ENCODE results near the gene SPAG6.
A peak's percentile ranks its signal among the peaks of the same experiment; 100 is the strongest.
"Not testable (repeated sequence)": the region's sequence is repeated elsewhere in the genome, so short reads cannot be mapped to it uniquely, and the experiment has no call there.

Gene SPAG6

DNA sequence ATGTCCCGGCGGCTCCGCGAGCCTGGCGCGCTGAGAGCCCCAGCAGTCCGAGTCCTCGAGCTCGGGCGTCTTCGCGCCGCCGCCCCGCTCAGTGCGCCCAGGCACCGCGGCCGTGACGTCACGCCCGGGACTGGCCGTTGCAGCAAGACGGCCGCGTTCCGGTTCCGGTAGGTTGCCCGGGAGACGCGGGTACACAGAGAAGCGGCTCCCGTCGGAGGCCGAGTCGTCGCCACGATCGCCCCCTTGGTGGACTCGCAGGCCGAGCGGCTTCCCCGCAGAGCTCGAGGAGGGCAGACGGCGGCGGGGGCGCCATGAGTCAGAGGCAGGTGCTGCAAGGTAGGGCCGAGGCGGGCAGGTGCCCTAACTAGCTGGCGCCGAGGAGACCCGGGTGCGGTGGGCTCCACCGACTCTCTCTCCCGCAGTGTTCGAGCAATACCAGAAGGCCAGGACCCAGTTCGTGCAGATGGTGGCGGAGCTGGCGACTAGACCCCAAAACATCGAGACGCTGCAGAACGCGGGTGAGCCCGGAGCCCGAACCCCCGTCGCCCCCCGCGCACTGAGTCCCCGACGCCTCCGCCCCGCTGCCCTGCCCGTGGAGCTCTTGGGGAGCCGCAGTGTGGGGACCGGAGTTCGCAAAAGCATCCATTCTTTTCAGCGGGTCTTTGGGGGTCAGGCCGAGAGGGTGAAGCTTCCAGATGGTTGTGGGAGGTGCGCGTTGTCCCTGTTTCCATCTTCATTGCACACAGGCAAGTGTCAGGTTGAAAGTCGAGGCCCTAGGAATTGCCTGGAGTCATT lies at the start of gene SPAG6:
TSS of gene SPAG6 (plus strand) at position 196 of the 795 bp plus-strand sequence. CDS start at position 312, 116 bp downstream.
- DNase-seq, result peak; percentile 26

DNA sequence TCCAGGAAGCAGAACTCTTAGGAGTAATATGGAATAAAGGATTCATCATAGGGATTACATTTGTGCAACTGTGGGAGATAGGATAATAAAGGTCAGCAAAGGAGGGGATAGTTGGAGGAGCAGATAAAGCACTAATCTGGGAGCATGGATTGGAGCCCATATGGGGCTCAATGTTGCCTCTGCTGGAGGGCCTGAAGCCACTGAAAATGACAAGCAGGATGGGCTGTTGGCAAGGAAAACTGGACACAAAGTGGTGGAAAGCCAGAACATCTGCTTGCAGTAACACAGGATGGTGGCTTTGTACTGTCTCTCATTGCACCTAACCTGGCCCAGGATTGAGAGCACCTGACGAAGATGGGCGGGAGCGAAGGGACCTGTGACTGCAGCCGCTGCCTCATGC lies 44.1 kb upstream of the SPAG6 start:
- no peak for DNase-seq

DNA sequence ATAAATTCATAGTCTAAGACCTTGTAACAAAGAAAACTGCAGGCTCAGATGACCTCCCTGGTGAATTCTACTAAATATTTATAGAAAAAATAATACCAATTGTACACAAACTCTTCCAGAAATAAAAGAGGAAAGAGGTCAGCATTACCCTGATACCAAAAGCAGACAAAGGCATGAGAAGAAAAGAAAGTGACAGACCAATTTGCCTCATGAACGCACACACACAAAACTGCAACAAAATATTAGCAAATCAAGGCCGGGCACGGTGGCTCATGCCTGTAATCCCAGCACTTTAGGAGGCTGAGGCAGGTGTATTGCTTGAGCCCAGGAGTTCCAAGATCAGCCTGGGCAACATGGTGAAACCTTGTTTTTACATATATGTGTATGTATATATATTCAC lies 41.8 kb upstream of the SPAG6 start:
- DNase-seq, result no peak

DNA sequence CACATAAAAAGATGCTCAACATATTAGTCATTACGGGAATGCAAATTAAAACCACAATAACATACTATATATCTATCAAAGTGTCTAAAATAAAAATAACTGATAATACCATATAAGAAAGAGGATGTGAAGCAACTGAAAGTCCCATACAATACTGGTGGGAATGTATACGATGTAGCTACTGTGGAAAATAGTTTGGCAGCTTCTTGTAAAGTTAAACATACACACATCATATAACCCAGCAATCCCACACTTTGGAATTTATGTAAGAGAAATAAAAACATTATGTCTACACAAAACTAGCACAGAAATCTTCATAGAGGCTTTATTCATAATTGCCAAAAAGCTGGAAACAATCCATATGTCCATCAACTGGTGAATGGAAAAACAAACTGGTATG lies 39.6 kb upstream of the SPAG6 start:
- peak; percentile 57 for DNase-seq

DNA sequence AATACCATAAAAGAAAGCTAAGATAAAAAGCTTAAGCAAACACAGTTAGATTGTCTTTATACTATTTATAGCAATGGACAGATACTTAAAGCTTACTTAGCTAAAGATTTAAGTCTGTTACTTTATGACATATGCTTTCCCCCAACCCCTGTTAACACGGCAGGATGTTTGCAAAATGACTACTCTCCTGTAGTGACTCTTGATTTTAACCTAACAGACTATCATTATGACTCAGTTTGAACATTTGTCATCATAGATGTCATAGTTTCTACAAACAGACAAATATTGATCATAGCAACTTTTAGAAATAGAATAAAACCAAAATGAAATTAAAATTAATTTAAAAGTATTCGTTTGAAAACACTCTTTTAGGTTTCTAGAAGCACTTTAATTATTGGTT lies 36.9 kb upstream of the SPAG6 start:
- peak; percentile 71 for DNase-seq

DNA sequence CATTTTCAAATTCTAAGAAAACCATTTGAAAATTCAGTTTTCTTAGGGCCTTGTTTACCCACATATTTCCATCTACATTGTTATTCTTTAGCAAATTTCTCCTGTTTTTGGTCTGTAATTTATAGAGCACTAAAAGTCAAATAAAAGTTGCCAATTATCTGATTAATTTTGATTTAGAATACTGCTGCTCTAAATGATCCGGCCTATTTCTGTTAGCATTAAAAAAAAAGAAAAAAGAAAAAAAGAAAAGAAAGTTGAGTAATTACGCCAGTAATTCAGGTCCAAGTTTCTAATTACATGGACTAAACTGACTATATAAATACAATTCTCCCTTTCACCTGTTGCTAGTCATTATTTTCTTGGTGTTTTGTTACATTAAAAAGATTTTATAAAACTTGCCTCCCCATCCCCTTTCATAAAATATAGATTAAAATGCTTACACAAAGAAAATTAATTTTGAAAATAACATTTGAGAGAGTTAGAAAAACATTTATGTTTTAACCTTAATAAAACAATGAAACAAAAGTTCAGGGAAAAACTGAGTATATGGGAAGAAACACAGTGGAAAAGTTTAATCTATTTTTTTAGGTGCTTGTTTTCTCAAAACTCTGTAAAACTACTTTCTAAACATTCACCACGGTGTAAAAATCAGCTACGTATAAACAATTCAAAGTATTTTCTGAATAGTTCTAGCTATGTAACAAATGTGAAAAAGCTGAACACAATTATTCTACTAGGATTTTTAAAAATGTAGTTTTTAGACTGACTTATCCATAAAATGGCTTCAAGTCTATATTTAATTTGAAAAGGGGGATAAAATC lies 35.9 kb upstream of the SPAG6 start:
- DNase-seq, result no peak

DNA sequence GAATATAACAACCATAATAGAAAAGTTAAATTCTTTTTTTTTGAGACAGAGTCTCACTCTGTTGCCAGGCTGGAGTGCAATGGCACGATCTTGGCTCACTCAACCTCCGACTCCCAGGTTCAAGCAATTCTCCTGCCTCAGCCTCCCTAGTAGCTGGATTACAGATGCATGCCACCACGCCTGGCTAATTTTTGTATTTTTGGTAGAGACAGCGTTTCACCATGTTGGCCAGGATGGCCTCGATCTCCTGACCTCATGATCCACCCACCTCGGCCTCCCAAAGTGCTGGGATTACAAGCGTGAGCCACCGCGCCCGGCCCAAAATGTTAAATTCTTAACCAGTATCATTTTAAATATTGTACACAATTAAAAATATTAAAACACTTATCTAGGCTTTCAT lies 35.3 kb upstream of the SPAG6 start:
- not testable (repeated sequence) for DNase-seq

DNA sequence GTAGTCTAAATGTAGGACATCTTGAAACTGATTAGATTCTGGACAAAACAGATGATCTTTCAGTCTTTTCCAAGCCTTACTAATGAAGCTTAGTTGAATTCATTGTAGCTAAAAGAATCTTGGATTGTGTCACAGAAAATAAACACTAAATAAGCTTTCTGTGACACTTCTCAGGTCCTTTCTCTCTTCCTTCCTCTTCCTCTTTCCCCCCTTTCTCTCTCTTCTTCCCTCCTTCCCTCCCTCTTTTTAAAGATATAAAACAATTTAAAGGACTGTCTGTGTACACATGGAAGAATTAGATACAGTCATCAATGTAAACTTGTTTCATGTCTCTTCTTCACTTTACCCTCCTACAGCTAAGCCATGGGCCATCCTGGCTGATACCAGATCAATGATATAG lies 34.4 kb upstream of the SPAG6 start:
- no peak for DNase-seq

DNA sequence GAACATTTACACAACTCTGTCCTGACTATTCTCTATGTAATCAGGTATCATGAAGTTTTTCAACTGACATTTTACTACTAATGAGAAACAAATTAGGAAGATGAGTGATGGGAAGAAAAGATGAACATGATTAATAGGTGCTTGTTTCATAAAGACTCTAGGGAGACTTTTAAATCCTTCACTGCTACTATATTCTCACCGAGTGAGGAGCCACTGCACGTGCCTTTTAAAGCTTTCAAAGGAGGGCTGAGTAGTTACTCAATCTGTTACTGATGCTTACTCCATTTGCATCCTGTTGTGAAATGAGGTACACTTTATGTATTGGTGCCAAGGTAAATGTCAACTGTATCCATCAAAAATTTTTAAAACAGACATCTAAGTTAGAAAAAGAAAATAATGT lies 30.4 kb upstream of the SPAG6 start:
- no peak for DNase-seq

DNA sequence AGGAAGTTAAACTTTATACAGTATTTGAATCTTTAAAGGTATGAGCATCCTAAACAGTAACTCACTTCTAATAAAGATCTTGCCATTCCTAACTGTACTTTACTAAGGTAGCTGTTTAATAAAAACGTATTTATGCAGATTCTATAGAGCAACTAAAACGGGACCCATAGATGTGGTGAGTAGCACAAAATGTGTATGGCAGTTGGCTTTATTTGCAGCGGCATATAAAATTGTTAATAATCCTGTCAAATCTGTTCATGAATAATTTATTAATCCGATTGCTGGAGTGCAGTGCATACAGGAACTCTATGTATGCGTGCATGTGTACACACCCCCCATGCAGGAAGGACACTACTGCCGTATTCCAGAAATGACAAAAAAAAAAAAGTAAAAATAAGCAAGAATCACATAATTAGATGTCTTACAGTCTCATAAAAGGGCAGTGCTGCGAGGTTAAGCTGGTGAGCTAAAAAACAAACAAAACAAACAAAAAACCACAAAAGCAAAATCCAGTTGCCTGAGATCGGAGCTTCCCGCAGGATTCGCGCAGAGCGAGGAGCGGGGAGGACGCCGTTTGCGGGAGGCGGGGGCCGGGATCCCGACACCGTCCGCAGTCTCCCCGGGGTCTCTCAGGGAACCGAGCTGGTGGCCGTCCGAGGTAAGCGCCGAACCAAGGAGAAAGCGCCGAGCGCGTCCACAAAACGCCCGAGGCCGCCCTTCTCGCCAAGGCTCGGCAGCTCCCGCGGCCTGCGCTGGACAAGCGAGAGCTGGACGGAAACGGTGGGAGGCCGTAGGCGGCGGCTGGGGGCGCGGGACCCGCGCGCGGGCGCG lies 29.6 kb upstream of the SPAG6 start:
- no peak for DNase-seq

DNA sequence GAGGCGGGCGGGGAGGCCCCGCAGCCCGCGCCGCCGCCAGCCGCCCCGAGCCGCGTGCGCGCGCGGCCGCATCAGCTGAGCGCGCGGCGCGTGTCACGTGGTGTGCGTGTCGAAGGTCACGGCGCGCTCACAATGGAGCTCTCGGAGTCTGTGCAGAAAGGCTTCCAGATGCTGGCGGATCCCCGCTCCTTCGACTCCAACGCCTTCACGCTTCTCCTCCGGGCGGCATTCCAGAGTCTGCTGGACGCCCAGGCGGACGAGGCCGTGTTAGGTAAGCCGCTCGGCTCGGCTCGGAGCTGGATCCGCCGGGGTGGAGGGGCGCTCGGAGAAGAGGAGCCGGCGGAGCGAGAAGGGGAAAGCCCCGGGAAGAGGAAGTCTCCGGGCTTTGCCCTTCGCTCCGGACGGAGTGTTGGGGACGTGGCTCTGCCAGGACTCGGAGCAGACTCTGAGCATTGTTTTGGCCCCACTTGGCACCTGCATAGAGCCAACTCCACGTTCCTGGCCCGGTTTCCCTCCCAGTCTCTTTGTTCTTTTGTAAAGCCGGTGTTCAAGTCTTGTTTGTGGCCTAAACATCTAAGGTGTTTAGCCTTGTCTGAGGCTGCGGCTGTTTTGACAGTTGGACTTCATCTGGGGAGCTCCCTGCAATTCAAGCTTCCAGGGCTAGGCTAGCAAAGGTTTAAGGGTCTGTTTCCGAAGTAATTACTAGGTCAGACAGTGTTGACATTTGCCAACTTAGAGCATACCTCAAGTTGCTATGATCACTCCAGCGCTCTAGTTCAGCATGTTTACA lies 28.8 kb upstream of the SPAG6 start, which contains the start of gene COMMD3:
TSS of gene COMMD3 (plus strand) at position 103 of the 790 bp plus-strand sequence. CDS start at position 133, 30 bp downstream.
- DNase-seq, result peak; percentile 89

DNA sequence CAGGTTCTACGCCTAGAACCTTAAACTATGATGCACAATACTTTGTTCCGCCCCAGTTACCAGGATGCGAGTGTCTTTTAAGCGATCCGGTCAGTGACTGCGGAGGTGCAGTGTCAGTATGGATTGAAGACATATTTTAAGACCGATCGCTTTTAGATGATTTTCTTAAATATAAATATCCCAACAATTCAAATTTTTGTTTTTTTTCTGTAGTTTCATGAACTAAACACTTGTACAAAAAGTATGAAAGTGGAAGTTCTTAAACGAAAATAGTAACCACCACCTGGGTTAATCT lies 28.3 kb upstream of the SPAG6 start:
- DNase-seq, result no peak

DNA sequence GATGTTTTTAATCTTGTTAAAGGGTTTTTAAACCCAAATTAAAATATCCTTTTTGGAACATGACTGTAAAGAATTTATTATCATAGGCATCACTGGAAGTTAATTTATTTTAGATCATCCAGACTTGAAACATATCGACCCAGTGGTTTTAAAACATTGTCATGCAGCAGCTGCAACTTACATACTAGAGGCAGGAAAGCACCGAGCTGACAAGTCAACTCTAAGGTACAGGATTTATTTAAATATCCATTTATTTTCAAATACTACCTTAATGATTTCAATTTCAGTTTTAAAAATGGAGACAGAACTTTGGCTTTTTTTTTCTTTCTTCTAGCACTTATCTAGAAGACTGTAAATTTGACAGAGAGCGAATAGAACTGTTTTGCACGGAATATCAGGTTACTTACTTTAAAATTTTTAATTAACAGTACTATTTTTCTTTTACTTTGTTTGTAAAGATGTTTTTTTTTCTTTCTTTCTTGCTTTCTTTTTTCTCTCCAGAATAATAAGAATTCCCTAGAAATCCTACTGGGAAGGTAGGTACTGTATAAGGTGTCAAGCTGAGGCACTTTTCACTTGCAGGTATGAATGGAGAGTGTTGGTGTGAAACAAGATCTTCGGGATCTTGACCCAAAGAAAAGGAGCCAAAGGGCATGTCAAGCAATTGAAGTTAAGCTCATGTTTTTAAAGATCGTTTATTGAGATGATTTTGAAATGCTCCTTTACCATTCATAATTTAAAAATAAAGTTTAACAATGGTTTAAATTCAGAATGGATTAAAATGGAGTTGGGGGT lies 27.3 kb upstream of the SPAG6 start:
- no peak for DNase-seq

DNA sequence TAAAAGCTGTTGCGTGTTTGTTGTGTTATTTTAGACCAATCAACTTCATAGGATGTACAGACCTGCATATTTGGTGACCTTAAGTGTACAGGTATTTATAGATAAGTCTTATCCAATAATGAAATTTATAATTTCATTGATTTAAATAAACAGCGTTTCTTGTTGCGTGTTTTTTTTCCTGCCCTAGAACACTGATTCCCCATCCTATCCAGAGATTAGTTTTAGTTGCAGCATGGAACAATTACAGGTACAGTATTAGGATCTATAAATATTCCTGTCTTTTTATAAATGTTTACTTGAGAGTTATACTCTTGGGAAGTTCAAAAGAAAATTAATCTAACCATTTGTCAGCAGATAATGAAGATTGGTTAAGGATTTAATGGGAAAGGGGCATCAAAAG lies 26.5 kb upstream of the SPAG6 start:
- DNase-seq, result no peak

DNA sequence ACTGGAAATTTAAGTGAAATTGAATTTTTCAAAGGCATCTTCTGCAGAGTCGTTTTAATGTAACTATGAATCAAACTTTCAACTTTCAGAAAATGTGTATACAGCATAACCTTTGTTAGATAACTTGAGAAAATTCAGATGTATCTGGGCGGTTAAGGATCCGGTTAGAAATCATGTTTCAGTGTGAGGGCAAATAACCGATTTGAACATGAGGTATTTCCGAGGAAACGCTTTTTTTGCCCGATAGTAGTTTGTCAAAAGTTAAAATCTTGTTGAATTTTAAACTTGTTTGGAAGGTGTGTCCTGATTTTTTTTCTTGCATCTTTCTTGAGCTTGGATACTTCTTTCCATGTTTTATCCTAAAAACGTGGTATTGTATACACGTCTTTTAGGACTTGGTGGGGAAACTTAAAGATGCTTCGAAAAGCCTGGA lies 25.7 kb upstream of the SPAG6 start:
- no peak for DNase-seq

DNA sequence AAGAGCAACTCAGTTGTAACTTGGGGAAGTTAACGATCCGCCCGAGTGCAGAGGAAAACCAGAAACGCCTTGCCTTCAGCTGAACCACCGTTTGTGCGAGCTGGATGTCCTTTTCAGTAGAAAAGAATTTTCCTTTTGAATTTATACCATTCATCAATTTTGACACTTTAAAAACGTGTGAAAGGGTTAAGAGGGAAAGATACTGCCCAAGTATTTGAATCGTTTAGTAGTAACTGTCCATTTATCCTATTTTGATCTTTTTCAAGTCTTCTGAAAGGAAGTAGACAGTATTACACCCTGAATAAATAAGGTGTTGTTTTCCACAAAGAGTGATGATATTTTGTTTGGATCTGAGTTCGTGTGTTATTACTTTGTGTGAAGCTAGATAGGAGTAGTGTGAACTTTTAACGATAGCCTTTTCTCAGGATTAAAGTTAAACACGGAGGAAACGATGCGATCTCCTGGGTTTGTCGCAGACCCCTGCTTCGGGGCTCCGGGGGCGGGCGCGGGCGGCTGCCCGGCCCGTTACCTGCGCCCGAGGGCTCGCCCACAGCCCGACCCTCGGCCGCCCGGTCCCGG lies 25.2 kb upstream of the SPAG6 start:
- DNase-seq, result no peak

DNA sequence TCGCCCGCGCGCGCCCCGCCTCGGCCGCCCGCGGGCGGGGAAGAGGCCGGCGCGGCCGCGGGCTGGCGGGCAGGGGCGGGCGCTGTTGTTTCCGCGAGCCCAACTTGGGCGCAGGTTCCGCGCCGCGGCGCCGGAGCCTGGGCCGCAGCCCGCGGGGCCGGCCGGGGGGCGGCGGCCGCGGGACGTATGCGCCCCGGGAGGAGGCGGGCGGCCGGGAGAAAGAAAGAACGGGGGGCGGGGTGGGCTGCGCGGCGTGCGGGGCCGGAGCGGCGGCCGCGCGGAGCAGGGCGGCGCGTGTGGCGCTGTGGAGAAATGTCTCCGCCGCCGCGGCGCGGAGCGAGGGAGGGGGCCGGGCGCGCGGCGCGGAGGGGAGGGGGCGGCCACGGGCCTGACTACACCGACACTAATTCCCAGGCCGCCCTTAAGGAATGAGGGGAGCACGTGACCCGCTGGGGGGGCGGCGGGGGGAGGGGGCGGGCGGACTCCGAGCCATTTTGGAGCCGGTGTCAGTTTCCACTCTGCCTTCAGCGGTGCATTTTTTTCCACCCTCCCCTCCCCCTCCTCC lies 24.6 kb upstream of the SPAG6 start, which contains the start of gene BMI1:
TSS of gene BMI1 (plus strand) at position 509 of the 565 bp plus-strand sequence. CDS start 5,351 bp downstream, outside the sequence.
- peak; percentile 85 for DNase-seq

DNA sequence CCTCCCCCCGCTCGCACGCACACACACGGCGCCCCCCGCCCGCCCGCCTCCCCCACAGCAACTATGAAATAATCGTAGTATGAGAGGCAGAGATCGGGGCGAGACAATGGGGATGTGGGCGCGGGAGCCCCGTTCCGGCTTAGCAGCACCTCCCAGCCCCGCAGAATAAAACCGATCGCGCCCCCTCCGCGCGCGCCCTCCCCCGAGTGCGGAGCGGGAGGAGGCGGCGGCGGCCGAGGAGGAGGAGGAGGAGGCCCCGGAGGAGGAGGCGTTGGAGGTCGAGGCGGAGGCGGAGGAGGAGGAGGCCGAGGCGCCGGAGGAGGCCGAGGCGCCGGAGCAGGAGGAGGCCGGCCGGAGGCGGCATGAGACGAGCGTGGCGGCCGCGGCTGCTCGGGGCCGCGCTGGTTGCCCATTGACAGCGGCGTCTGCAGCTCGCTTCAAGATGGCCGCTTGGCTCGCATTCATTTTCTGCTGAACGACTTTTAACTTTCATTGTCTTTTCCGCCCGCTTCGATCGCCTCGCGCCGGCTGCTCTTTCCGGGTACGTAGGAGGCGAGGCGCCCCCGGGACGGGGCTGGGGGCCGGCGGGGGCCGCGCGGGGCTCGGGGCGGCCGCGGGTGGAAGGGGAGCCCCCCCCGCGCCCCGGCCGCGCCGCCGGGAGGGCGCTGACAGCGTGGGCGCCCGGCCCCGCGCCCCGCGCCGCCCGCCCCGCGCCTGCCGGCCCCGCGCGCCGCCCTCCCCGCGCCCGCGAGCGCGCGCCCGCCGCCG lies 24.0 kb upstream of the SPAG6 start:
- peak; percentile 75 for DNase-seq

DNA sequence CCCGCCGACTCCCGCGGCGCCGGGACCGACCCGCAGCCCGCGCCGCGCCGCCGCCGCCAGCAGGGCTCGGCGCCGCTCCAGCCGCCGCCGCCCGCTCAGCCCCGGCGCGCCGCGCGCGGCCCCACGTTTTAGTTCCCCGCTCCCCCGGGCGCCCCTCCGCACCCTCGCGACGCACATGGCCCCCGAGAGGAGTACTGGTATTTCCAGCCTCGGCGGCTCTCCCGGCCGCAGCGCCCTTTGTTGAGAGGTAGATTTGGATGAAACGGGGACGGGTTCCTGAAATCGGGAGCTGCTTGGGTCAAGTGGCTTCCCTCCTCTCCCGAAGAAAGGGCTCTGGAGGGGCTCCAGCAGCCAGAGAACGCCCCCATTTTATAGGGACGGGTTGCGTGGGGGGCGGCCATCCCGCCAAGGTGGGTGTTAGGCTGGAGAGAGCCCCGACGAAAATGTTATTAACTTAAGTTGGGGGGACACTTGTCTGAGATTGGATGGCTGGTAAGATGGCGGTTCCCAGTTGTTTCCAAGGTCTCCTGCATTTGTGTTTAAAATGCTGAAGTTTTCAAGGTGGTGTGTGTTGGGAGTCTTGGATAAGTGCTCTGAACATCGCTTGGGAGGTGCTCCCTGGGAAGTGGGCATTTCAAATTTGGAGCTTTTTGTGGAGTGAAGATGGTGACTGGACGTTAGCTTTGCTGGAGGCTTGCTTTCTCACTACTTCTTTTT lies 23.2 kb upstream of the SPAG6 start:
- DNase-seq, result no peak

Measured in fibroblast of skin of right biceps (primary cell).